GM12878 (cell line): ENCODE measurements around the gene HSPA4. TPM values are rescaled to one million over a fixed set of nuclear protein-coding genes. Genes with fewer than 3 reads are reported as not detected.

Experiments used
- ATAC-seq: fragments of 200-7000 bp; cut with Tn5 transposase; 3 replicates; pipeline ENCODE4 v1.9.1; 2020; ENCODE audit warnings: mild to moderate bottlenecking, moderate library complexity
- BruUV-seq: library from RNA; stranded (reverse); fragments of 400-500 nt; replicated peaks from 2 replicates; lab custom pipeline; 2021; lab: Mats Ljungman, UMichigan
- CTCF ChIA-PET: fragments of 300-600 bp; sonication (Branson Sonifier 250); formaldehyde crosslinking; extraction: SDS; loops from one replicate; lab custom pipeline; 2021; ENCODE audit warnings: inconsistent platforms; lab: Yijun Ruan, JAX
- POLR2A ChIA-PET: fragments of 350-600 bp; formaldehyde crosslinking; extraction: SDS; loops from one replicate; lab custom pipeline; 2021; ENCODE audit warnings: inconsistent platforms; lab: Charles Lee
- RAD21 ChIA-PET: fragments of 300-600 bp; sonication (Branson Sonifier 250); formaldehyde crosslinking; loops from one replicate; lab custom pipeline; 2023; ENCODE audit warnings: antibody characterized with exemption; ENCODE audit not compliant: unreplicated experiment; lab: Charles Lee
- SMC1A ChIA-PET: fragments of 300-600 bp; sonication (Branson Sonifier 250); formaldehyde crosslinking; loops from one replicate; lab custom pipeline; 2023; ENCODE audit not compliant: unreplicated experiment, uncharacterized antibody; lab: Charles Lee
- DNase-seq: peaks from one replicate; pipeline ENCODE4 v3.0.0-alpha.2; 2011; ENCODE audit warnings: low read depth, low spot score
- FAIRE-seq: peaks from 3 replicates; lab custom pipeline; 2011; peaks lifted over from hg19 to GRCh38; lab: Jason Lieb, UNC
- H2AFZ ChIP-seq: 2 replicates; pipeline ENCODE4 v1.6.0; 2011; ENCODE audit warnings: low read depth, low read length, control low read depth; ENCODE audit not compliant: control insufficient read depth
- H3K27ac ChIP-seq: 2 replicates; pipeline ENCODE4 v1.5.1; 2011; ENCODE audit warnings: control low read depth; ENCODE audit not compliant: control insufficient read depth, insufficient read depth
- H3K27me3 ChIP-seq, 2 experiments: replicated peaks in 1 of 2; 2 replicates each; pipeline versions ENCODE4 v1.6.0 to v1.6.1; 2011; ENCODE audit warnings: low read length in 1 of 2; ENCODE audit not compliant: control insufficient read depth in 2 of 2, insufficient read depth in 2 of 2
- H3K36me3 ChIP-seq, 2 experiments: 2 replicates each; pipeline ENCODE4 v1.5.1; 2011; ENCODE audit warnings: low read length in 1 of 2; ENCODE audit not compliant: control insufficient read depth in 2 of 2, insufficient read depth in 2 of 2
- H3K4me1 ChIP-seq: 2 replicates; pipeline ENCODE4 v1.6.1; 2011; ENCODE audit warnings: mild to moderate bottlenecking, low read length, moderate library complexity, mixed read lengths; ENCODE audit not compliant: control insufficient read depth, insufficient read depth
- H3K4me2 ChIP-seq: 2 replicates; pipeline ENCODE4 v1.6.0; 2011; ENCODE audit warnings: control low read depth; ENCODE audit not compliant: control insufficient read depth, insufficient read depth
- H3K4me3 ChIP-seq: fragments of 200-600 bp; sonication (generic); 2 replicates; pipeline ENCODE4 v1.5.1; 2016
- H3K79me2 ChIP-seq: 2 replicates; pipeline ENCODE4 v1.6.0; 2011; ENCODE audit warnings: low read length; ENCODE audit not compliant: control insufficient read depth, insufficient read depth
- H3K9ac ChIP-seq: 2 replicates; pipeline ENCODE4 v1.8.0; 2011; ENCODE audit warnings: low read length, control low read depth, mixed read lengths; ENCODE audit not compliant: control insufficient read depth, insufficient read depth
- H3K9me3 ChIP-seq: replicated peaks from 3 replicates; pipeline ENCODE4 v1.5.1; 2011; ENCODE audit warnings: mild to moderate bottlenecking, low read length; ENCODE audit not compliant: control insufficient read depth, insufficient read depth
- H4K20me1 ChIP-seq: 2 replicates; pipeline ENCODE4 v1.6.0; 2011; ENCODE audit not compliant: control insufficient read depth, insufficient read depth
- ATF7 ChIP-seq: fragments of 450-650 bp; IDR thresholded peaks from 2 replicates; pipeline ENCODE4 v1.6.1; 2016; ENCODE audit warnings: low read depth, mild to moderate bottlenecking
- BCL11A ChIP-seq: IDR thresholded peaks from 2 replicates; pipeline ENCODE4 v1.6.1; 2011; ENCODE audit warnings: low read depth, low read length
- E2F4 ChIP-seq: IDR thresholded peaks from 2 replicates; pipeline ENCODE4 v1.6.1; 2012; ENCODE audit warnings: low read depth, low read length, improper control_type of control experiment
- HCFC1 ChIP-seq: fragments of 150-350 bp; IDR thresholded peaks from 2 replicates; pipeline ENCODE4 v1.6.1; 2014; ENCODE audit warnings: low read length
- IKZF2 ChIP-seq, 2 experiments: fragments of 450-650 bp; IDR thresholded peaks; 2 replicates each; pipeline ENCODE4 v1.6.1; 2017; ENCODE audit warnings: mild to moderate bottlenecking in 2 of 2, moderate library complexity in 2 of 2
- IRF3 ChIP-seq: fragments of 450-650 bp; IDR thresholded peaks from 2 replicates; pipeline ENCODE4 v1.6.1; 2014; ENCODE audit warnings: mild to moderate bottlenecking
- JUNB ChIP-seq: IDR thresholded peaks from 2 replicates; pipeline ENCODE4 v1.6.1; 2016; ENCODE audit warnings: antibody characterized with exemption, mild to moderate bottlenecking
- KAT2A ChIP-seq: conservative IDR thresholded peaks from 2 replicates; pipeline ENCODE4 v1.6.1; 2011; ENCODE audit warnings: low read depth, low read length; ENCODE audit not compliant: control insufficient read depth
- NBN ChIP-seq: fragments of 450-650 bp; IDR thresholded peaks from 2 replicates; pipeline ENCODE4 v1.6.1; 2016
- NFXL1 ChIP-seq: fragments of 450-650 bp; IDR thresholded peaks from 2 replicates; pipeline ENCODE4 v1.6.1; 2017; ENCODE audit warnings: antibody characterized with exemption, mild to moderate bottlenecking, borderline replicate concordance
- NKRF ChIP-seq: fragments of 450-650 bp; conservative IDR thresholded peaks from 2 replicates; pipeline ENCODE4 v1.6.1; 2017; ENCODE audit warnings: mild to moderate bottlenecking, moderate library complexity
- SKIL ChIP-seq: fragments of 450-650 bp; IDR thresholded peaks from 2 replicates; pipeline ENCODE4 v1.6.1; 2017; ENCODE audit warnings: mild to moderate bottlenecking, low read depth, inconsistent platforms; ENCODE audit not compliant: poor library complexity, severe bottlenecking
- SMC3 ChIP-seq: IDR thresholded peaks from 2 replicates; pipeline ENCODE4 v1.6.1; 2011; ENCODE audit warnings: low read length, improper control_type of control experiment, borderline replicate concordance
- SRF ChIP-seq, 2 experiments: IDR thresholded peaks; 2 replicates each; pipeline ENCODE4 v1.6.1; 2011; ENCODE audit warnings: low read depth in 2 of 2, low read length in 2 of 2, mild to moderate bottlenecking in 1 of 2, moderate library complexity in 1 of 2
- STAT1 ChIP-seq: fragments of 450-650 bp; conservative IDR thresholded peaks from 2 replicates; pipeline ENCODE4 v1.6.1; 2014; ENCODE audit warnings: antibody characterized with exemption, mild to moderate bottlenecking
- WRNIP1 ChIP-seq: IDR thresholded peaks from 2 replicates; pipeline ENCODE4 v1.6.1; 2011; ENCODE audit warnings: low read depth, low read length, improper control_type of control experiment, borderline replicate concordance
- ZNF207 ChIP-seq: fragments of 450-650 bp; IDR thresholded peaks from 2 replicates; pipeline ENCODE4 v1.6.1; 2014; ENCODE audit warnings: antibody characterized with exemption, mild to moderate bottlenecking, borderline replicate concordance
- ZNF274 ChIP-seq: IDR thresholded peaks from one replicate; pipeline ENCODE4 v1.8.0; 2011; ENCODE audit not compliant: insufficient read length, insufficient read depth
- ZZZ3 ChIP-seq: IDR thresholded peaks from 2 replicates; pipeline ENCODE4 v1.6.1; 2011; ENCODE audit warnings: low read depth; ENCODE audit not compliant: control insufficient read depth, insufficient read length
- WGBS: methylation state at CpG from one replicate; pipeline ENCODE4 v1.1.6; 2016; ENCODE audit warnings: low lambda C conversion rate; ENCODE audit not compliant: insufficient replicate concordance, insufficient coverage; ENCODE audit errors: missing lambda C conversion rate; 5-methylcytosine and 5-hydroxymethylcytosine counted together
- in situ Hi-C: fragments of 300-500 bp; cut with MboI; formaldehyde crosslinking; loops from 9 replicates; pipeline ENCODE4 v1.14.3; 2018; ENCODE audit warnings: mixed read lengths
- intact Hi-C: fragments of 100-400 bp; cut with micrococcal nuclease; formaldehyde crosslinking; loops from one replicate; pipeline ENCODE4 v1.14.2; 2022; ENCODE audit not compliant: unreplicated experiment
- polyA plus RNA-seq, 11 experiments: library from polyadenylated mRNA; depleted of rRNA in 4 of 11; unstranded in 6 of 11; stranded (reverse) in 5 of 11; fragments of >200 nt; fragmentation: Nextera tagmentation in 4 of 11; fragmentation: Illumina TruSeq in 1 of 11; extraction: Ambion mirVana in 4 of 11; extraction: Trizol in 1 of 11; gene quantifications; 1 replicate in 1 of 11; 2 replicates in 10 of 11; pipeline versions ENCODE4 v1.2.1 to v1.2.3, GENCODE V29; 2011 to 2016; ENCODE audit warnings: inconsistent platforms in 2 of 11, missing spikeins in 2 of 11, low read depth in 1 of 11
- total RNA-seq, 4 experiments: library from RNA; depleted of rRNA in 3 of 4; stranded (reverse); fragments of >200 nt in 3 of 4; fragmentation: Illumina TruSeq in 1 of 4; extraction: Trizol in 1 of 4; gene quantifications; 2 replicates each; pipeline versions ENCODE4 v1.2.1 to v1.2.3, GENCODE V29; 2013 to 2021

The HSPA4 gene
- total and polyA plus RNA-seq, 10 of the 15 experiments (the other 5 are each of a cell fraction or from before 2014, with no cell fraction given), result 61.6 to 234 (median 116) TPM

GRCh38 chr5:133149345-133149744 is 97.5 kb downstream of the HSPA4 start:
- intact Hi-C loops, result no loop called here
- no peaks in the 10 kb centered on the region for H3K4me1 ChIP-seq
- H3K9ac ChIP-seq, result no peak overlapping the region
- no peak overlapping the region for H2AFZ ChIP-seq
- RAD21 ChIA-PET, result interaction anchor here (1.2 kb wide), 1 partner anchor 35 kb away, joined by 3 read pairs; no protein-coding TSS in a partner anchor
- no peak overlapping the region for H3K4me3 ChIP-seq
- POLR2A ChIA-PET, result no interaction called here
- no peaks in the 10 kb centered on the region for H3K27me3 ChIP-seq
- SMC1A ChIA-PET, result interaction anchor here (1.0 kb wide), 1 partner anchor 77 kb away, joined by 3 read pairs; no protein-coding TSS in a partner anchor
- CTCF ChIA-PET, result interaction anchor here (0.9 kb wide), 1 partner anchor 18 kb away, joined by 3 read pairs; no protein-coding TSS in a partner anchor
- FAIRE-seq, result no peak
- BruUV-seq, result no TSS peak
- no peak overlapping the region for H3K27ac ChIP-seq
- in situ Hi-C loops, result no loop called here
- no peak for DNase-seq
- no peak overlapping the region for H3K4me2 ChIP-seq
- H4K20me1 ChIP-seq, result no peaks in the 10 kb centered on the region
- no peak for ATAC-seq
- H3K9me3 ChIP-seq, result no peaks in the 10 kb centered on the region; the same call in 2 of the 3 replicates
- H3K79me2 ChIP-seq, result no peaks in the 10 kb centered on the region
- no peaks in the 10 kb centered on the region for H3K36me3 ChIP-seq
- WGBS, result 88% methylated on average over 4 of the region's 4 CpGs
- TF ChIP-seq JUNB (no peak), STAT1 (no peak), NBN (no peak), NFXL1 (no peak), SRF (IDR thresholded peaks at IDR 0.05; ENCODE audit: low read depth in 2 of 2, low read length in 2 of 2) (no peak), ZNF207 (no peak), IRF3 (no peak), SKIL (no peak), BCL11A (no peak), ATF7 (no peak), KAT2A (no peak), ZZZ3 (no peak), IKZF2 (IDR thresholded peaks at IDR 0.05) (no peak), SMC3 (no peak), HCFC1 (no peak), WRNIP1 (no peak), E2F4 (no peak), ZNF274 (no peak), NKRF (no peak)
